Fibroblast of lung (primary cell): Measurements from ENCODE around the gene SYNJ2.

Experiments
- EZH2 ChIP-seq: IDR thresholded peaks from 2 replicates; pipeline ENCODE4 v1.5.1; 2012; ENCODE audit warnings: low read length, control low read depth, mild to moderate bottlenecking; ENCODE audit errors: missing control alignments
- TF ChIP-seq, protein P1 (sequence below), 2 donors: IDR thresholded peaks in 1 of 2; conservative IDR thresholded peaks in 1 of 2; 1 replicate in 1 of 2; 2 replicates in 1 of 2; pipeline ENCODE4 v1.5.1; 2011 to 2012; ENCODE audit warnings: low read length in 2 of 2, control low read depth in 1 of 2, inconsistent platforms in 1 of 2, low read depth in 1 of 2, mild to moderate bottlenecking in 1 of 2

- TF ChIP-seq, protein P1, sequence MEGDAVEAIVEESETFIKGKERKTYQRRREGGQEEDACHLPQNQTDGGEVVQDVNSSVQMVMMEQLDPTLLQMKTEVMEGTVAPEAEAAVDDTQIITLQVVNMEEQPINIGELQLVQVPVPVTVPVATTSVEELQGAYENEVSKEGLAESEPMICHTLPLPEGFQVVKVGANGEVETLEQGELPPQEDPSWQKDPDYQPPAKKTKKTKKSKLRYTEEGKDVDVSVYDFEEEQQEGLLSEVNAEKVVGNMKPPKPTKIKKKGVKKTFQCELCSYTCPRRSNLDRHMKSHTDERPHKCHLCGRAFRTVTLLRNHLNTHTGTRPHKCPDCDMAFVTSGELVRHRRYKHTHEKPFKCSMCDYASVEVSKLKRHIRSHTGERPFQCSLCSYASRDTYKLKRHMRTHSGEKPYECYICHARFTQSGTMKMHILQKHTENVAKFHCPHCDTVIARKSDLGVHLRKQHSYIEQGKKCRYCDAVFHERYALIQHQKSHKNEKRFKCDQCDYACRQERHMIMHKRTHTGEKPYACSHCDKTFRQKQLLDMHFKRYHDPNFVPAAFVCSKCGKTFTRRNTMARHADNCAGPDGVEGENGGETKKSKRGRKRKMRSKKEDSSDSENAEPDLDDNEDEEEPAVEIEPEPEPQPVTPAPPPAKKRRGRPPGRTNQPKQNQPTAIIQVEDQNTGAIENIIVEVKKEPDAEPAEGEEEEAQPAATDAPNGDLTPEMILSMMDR (conservative IDR thresholded peaks at IDR 0.05 in 1 of 2, IDR thresholded peaks at IDR 0.05 in 1 of 2; ENCODE audit: low read depth in 1 of 2, low read length in 2 of 2), result no peak
- TF ChIP-seq EZH2, result no peak
Measured at GRCh38 chr6:158041788-158042187, 60.1 kb downstream of the SYNJ2 start.
